HG03139 (cell line): ENCODE data around the gene ACIN1.
"Not testable (repeated sequence)": the region's sequence is repeated elsewhere in the genome, so short reads cannot be mapped to it uniquely, and the experiment has no call there.

Experiments used
- ATAC-seq: cut with Tn5 transposase; IDR thresholded peaks from one replicate; pipeline ENCODE4 v1.9.1; 2021; ENCODE audit not compliant: unreplicated experiment

Gene ACIN1

GRCh38 chr14:23108169-23108568, 13.2 kb upstream of the ACIN1 start:
- not testable (repeated sequence) for ATAC-seq

DNA sequence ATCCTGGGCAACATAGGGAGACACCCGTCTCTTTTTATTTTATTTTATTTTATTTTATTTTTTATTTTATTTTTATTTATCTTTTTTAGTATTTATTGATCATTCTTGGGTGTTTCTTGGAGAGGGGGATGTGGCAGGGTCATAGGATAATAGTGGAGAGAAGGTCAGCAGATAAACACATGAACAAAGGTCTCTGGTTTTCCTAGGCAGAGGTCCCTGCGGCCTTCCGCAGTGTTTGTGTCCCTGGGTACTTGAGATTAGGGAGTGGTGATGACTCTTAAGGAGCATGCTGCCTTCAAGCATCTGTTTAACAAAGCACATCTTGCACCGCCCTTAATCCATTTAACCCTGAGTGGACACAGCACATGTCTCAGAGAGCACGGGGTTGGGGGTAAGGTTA, 12.7 kb upstream of the ACIN1 start:
- ATAC-seq: not testable (repeated sequence)

GRCh38 chr14:23106747-23107045, 11.8 kb upstream of the ACIN1 start:
- ATAC-seq: no peak

- ATAC-seq: no peak
These were observed 10.4 kb upstream of the ACIN1 start for GRCh38 chr14:23105348-23105824.

GRCh38 chr14:23104591-23105347, 9.8 kb upstream of the ACIN1 start, which contains the start of gene CIROP:
Gene CIROP (minus strand): TSS chr14:23104989. CDS start chr14:23104920, 69 bp downstream.
- no peak for ATAC-seq

- no peak for ATAC-seq
These were observed 9.2 kb upstream of the ACIN1 start for GRCh38 chr14:23104070-23104590.

DNA sequence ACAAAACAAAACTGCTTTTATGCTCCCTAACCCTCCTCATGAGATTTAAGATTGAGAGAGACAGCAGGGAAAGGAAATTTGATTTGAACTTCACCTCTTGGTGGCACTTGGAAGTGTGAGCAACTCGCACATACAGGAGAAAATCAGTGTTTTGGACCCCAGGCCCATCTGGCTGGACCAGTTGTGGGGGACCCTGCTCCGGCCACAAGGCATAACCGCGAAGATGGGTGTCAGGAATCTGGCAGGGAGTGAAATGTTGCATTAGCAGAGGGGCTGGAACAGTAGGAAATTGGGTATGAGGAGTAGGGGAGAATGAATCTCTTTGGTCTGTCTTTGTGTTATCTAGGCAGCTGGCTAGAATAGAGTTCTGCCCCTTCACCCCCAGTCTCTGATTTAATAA, 8.6 kb upstream of the ACIN1 start:
- ATAC-seq: no peak

DNA sequence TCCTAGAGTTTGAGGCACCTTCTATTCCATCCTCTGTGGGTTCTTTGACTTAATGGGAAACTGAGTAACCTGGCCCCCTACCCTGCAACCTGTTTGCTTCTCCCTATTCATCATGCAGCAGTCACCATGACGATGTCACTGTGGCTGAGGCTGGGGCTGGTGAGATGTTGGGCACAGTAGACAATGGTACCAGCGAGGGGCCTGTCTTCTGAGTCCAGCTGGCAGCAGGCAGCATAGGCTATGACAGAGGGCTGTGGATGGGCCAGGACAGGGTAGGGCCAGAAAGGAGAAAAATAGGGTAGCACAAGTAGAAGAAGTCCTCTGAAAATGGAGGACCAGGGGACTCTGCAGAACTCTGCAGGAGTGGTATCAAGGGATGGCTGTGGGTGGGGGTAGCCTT, 7.9 kb upstream of the ACIN1 start:
- ATAC-seq: no peak

DNA sequence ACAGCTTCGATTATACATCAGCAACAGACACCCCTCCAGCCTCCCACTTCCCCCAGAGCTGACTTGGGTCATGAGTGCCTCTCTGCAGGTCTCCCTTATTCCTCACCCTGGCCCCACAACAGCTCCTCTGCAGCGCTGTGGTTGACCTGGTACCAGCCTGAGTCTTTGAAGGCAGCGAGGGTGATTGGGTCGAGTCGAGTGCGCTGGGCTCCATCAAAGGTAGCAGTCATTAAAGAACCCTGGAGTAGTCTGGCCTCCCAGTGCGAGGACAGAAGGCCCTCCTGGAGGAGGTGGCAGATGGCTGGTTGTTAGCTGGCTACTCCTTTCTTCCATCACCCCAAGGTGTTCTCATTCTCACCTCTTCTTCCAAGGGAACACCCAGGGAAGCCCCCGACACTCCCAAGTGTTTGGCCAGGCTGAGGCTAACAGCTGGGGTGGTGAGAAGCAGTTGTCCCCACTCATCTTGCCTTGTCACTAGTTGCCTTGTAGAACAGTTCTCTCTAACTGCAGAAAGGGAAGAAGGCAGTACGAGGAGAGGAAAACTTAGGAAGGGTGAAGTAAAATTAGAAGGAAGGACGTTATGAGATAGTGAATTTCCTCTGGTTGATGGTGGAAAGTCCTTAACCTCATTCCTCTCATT, 7.2 kb upstream of the ACIN1 start:
- ATAC-seq: no peak

DNA sequence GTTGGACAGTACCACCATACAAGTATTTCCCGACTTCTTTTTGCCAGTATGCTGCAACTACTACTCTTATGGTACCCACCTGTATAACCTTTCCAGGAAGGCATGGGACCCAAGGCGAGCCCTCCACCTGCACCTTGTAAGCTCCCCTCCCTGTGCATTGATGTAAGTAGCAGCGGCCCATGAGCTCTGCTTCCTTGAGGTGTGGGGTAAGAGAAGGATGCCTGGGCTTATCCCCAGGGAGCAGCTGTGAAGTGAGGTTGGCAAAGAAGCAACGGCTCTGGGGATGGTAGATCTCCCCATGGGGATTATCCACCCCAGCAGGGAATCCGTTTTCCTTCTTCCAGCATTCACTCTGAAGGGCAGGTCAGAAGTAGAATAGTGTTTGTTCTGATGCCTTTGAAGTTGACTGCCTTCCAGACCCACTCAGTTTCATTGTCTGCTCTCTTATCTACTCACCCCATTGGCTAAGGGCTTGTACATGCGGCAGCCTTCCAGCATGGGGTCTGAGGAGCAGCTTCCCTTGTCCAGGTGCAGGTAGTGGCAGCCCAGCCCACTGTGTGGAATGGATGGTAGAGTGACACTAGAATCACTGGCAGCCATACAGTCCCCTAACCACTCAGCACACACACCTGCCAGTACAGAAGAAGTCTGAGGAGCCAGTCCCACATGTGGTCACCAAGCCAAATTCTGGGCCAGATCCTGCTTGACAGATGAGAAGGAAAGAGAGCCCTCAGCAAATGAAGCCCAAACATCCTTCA, 6.5 kb upstream of the ACIN1 start:
- ATAC-seq: no peak

GRCh38 chr14:23099212-23099861, 4.4 kb upstream of the ACIN1 start:
- ATAC-seq: no peak

DNA sequence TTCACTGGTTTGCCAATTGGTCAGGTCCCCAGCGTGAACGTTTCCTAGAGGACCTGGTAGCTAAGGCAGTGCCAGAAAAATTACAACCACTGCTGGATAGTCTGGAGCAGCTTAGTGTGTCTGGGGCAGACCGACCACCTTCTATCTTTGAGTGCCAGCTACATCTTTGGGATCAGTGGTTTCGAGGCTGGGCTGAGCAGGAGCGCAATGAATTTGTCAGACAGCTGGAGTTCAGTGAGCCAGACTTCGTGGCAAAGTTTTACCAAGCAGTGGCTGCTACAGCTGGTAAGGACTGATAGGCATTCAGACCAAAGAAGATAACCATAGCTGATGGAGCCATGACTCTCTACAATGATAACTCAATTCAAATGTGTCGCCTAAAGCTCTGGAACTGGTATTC, 2.9 kb upstream of the ACIN1 start:
- no peak for ATAC-seq

DNA sequence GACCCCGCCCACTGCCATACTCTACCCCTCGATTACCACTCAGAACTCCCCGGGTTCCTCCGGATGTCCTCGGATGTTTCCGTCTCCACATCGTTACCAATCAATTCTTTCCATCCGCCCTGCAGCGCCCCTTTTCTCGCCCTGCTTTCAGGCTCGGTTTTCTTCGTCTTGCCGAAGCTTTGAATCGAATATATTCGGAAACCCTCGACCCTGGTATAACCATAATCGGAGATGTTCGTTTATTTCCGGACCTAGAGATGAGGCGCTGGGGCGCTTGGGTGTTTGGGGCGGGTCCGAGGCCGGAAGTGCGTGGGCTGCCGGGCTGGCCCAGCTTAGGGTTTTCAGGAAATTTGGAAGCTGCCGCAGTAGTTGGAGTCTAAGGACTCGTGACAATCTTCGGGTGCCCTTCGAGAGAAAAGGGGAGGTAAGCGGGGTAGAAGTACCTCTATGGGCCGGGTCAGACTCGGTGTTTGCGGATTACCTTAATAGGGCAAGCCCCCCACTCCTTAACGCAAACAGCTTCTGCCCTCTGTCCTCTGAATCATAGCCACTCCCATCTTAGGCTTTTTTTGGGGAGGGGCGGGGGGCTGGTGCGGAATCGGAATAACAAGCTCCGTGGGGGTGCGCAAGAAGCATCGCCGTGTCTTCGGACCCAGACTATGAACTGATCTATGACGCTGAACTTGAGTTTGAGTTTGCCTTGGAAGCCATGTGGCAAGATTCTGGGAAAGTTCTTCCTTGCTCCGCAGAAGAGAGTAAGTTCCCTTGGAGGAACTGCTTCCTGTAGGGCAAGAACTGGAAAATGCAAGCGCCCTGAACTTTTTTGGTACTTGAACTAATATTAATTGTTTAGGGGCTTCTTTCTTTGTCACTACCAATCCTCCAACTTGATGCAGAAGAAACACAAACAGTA, 516 bp upstream of the ACIN1 start, which contains the start of gene C14orf119:
Gene C14orf119 (plus strand): TSS at position 310 of the 913 bp plus-strand sequence. CDS start 2,154 bp downstream, outside the sequence.
- ATAC-seq: peak; percentile 86

- no peak for ATAC-seq
These were observed 808 bp downstream of the ACIN1 start for GRCh38 chr14:23093991-23094665.

- no peak for ATAC-seq
These were observed 1.4 kb downstream of the ACIN1 start for GRCh38 chr14:23093526-23093925.

DNA sequence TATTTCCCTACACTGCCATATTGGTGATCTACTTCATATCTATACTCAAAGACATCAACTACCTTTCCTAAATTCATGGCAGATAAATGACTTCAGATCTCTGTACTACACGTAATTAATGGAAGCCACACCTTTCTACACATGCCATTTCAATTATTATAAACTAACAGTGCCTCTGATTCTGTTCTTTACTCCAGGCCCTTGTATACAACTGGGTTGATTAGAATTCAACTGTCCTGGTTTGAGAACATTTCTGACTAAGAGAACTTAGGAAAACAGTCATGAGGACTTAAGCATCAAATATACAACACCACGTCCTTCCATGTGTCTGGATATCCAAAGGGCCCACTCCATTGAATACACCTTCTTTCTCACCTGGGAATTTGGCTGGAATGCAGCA, 1.8 kb downstream of the ACIN1 start:
- no peak for ATAC-seq

GRCh38 chr14:23091294-23092225, 3.4 kb downstream of the ACIN1 start:
- ATAC-seq: no peak

DNA sequence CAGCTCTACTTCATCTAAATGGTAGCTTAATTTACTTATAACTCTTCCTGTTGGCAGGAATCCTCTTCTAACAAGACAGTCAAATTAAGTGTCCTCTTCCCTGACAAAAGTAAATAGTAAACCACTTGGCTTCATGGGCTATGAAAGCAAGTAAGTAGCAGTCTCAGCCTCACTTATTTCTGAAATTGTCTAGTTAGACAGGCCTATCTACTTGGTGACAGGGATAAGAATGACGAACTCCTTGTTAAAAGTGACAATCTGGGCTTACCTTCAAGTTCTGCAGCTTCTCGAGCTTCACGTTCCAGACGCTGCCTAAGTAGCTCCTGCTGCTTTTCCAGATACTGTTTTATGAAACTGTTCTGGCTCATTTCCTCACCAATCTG, 4.7 kb downstream of the ACIN1 start:
- no peak for ATAC-seq
